ENCODE results near the gene NUBP2. TPM values are rescaled to one million over a fixed set of nuclear protein-coding genes. Genes with fewer than 3 reads are reported as not detected.

Gene NUBP2
- total RNA-seq, 2 experiments from 2014 or later, result 40.8 to 43.5 TPM

DNA sequence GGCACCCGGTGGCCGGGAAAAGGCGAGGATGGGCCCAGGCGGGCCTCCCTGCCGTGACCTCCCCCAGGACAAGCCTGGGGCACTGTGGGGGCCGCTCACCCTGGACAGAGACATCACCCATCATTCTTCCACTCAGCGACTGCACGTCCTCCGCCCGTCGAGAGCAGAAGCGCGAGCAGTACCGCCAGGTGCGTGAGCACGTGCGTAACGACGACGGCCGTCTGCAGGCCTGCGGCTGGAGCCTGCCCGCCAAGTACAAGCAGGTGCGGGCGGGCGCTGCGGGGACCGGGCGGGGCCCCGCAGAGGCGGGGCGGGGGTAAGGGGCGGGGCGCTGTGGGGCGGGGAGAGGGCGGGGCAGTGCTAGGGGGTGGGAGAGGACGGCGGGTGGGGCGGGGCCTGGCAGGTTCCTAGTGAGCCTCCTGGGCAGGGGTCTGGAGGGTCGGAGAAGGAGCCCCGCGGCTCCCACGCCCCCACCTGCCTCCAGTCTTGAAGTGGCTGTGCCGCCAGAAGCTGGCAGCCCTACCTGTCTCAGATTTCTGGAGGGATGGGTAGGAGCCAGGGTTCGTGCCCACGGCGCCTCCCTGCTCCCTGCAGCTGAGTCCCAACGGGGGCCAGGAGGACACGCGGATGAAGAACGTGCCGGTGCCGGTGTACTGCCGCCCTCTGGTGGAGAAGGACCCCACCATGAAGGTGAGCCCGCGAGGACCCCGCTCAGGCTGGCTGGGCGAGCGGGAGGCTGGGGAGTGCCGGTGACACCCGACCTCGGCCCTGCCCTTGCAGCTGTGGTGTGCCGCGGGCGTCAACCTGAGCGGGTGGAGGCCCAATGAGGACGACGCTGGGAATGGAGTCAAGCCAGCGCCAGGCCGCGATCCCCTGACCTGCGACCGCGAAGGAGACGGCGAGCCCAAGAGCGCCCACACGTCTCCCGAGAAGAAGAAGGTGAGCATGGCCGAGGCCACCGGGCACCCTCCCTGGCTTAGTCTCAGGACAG, 18.9 kb upstream of the NUBP2 start:
- no peak overlapping the region for H3K4me3 Mint-ChIP-seq
- no peaks in the 10 kb centered on the region for H3K27me3 Mint-ChIP-seq
- DNase-seq, result no peak
- H3K27ac Mint-ChIP-seq, result no peak overlapping the region
- H3K9me3 Mint-ChIP-seq, result no peaks in the 10 kb centered on the region
- H3K36me3 Mint-ChIP-seq (ENCODE audit: low read depth), result peaks cover 14% of the 10 kb centered on the region
- H3K4me1 Mint-ChIP-seq, result peaks cover under 1% of the 10 kb centered on the region
- CTCF ChIA-PET, result no interaction called here
- POLR2A ChIA-PET, result interaction anchor here (1.6 kb wide), 1 partner anchor 10 kb away, joined by 5 read pairs; no protein-coding TSS in a partner anchor

- Mint-ChIP-seq H3K4me3 (no peak overlapping the region), H3K4me1 (peaks cover 1% of the 10 kb centered on the region), H3K9me3 (no peaks in the 10 kb centered on the region), H3K27ac (no peak overlapping the region), H3K27me3 (no peaks in the 10 kb centered on the region), H3K36me3 (ENCODE audit: low read depth) (peaks cover 14% of the 10 kb centered on the region)
- POLR2A ChIA-PET, result interaction anchor here (0.9 to 1.7 kb wide), 6 partner anchors 8 to 154 kb away, joined by 3 to 8 read pairs (median 4); partner anchors contain the start of genes IFT140, JPT2, NUBP2 and SPSB3
- no peak for DNase-seq
- CTCF ChIA-PET, result interaction anchor here (0.7 kb wide), 1 partner anchor 57 kb away, joined by 3 read pairs; no protein-coding TSS in a partner anchor
Measured at GRCh38 chr16:1764971-1765370, 17.8 kb upstream of the NUBP2 start.

DNA sequence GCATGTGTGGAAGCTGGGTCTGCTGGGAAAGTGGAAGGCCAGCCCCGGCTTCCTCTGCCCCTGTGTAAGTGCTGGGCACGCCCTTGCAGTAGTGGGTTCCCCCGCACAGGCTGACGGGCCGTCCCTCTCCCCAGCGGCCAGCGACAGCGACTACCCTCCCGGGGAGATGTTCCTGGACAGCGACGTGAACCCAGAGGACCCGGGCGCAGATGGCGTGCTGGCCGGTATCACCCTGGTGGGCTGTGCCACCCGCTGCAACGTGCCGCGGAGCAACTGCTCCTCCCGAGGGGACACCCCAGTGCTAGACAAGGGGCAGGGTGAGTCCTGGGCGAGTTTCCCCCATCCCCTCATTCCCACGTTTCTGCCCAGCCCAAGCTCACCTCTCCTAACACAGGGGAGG, 16.9 kb upstream of the NUBP2 start:
- Mint-ChIP-seq H3K27ac (no peak overlapping the region), H3K9me3 (no peaks in the 10 kb centered on the region), H3K4me1 (peaks cover 4% of the 10 kb centered on the region), H3K27me3 (no peaks in the 10 kb centered on the region), H3K36me3 (ENCODE audit: low read depth) (peaks cover 17% of the 10 kb centered on the region), H3K4me3 (no peak overlapping the region)
- no peak for DNase-seq
- ChIA-PET CTCF (no interaction called here), POLR2A (interaction anchor here (0.9 to 1.7 kb wide), 6 partner anchors 8 to 154 kb away, joined by 3 to 8 read pairs (median 4); partner anchors contain the start of genes IFT140, JPT2, NUBP2 and SPSB3)

DNA sequence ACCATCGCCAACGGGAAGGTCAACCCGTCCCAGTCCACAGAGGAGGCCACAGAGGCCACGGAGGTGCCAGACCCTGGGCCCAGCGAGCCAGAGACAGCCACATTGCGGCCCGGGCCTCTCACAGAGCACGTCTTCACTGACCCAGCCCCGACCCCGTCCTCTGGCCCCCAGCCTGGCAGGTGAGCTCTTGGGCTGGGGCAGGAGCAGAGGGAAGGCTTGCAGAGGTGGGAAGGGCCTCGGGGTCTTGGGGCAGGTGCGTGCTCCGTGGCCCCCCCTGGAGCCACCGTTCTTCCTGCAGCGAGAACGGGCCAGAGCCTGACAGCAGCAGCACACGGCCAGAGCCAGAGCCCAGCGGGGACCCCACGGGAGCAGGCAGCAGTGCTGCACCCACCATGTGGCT, 16.5 kb upstream of the NUBP2 start:
- H3K27me3 Mint-ChIP-seq, result no peaks in the 10 kb centered on the region
- no peaks in the 10 kb centered on the region for H3K9me3 Mint-ChIP-seq
- H3K4me3 Mint-ChIP-seq, result no peak overlapping the region

GRCh38 chr16:1766701-1767100, 16.1 kb upstream of the NUBP2 start:
- no peak for DNase-seq
- peaks cover 4% of the 10 kb centered on the region for H3K4me1 Mint-ChIP-seq
- H3K27me3 Mint-ChIP-seq, result no peaks in the 10 kb centered on the region
- CTCF ChIA-PET, result no interaction called here
- no peaks in the 10 kb centered on the region for H3K9me3 Mint-ChIP-seq
- H3K27ac Mint-ChIP-seq, result no peak overlapping the region
- H3K36me3 Mint-ChIP-seq (ENCODE audit: low read depth), result peaks cover 10% of the 10 kb centered on the region
- no peak overlapping the region for H3K4me3 Mint-ChIP-seq
- POLR2A ChIA-PET, result no interaction called here

More for the DNA sequence above, 16.5 kb upstream of the NUBP2 start:
- H3K27ac Mint-ChIP-seq, result no peak overlapping the region
- peaks cover 14% of the 10 kb centered on the region for H3K36me3 Mint-ChIP-seq (ENCODE audit: low read depth)
- peaks cover 4% of the 10 kb centered on the region for H3K4me1 Mint-ChIP-seq
- ChIA-PET POLR2A (interaction anchor here (1.0 to 1.7 kb wide), 2 partner anchors 88 to 155 kb away, joined by 3 to 4 read pairs; partner anchors contain the start of genes IFT140 and JPT2), CTCF (no interaction called here)
- no peak for DNase-seq

GRCh38 chr16:1767116-1767994, 15.4 kb upstream of the NUBP2 start:
- Mint-ChIP-seq H3K27ac (no peak overlapping the region), H3K4me3 (no peak overlapping the region), H3K4me1 (peaks cover 8% of the 10 kb centered on the region), H3K9me3 (no peaks in the 10 kb centered on the region), H3K36me3 (ENCODE audit: low read depth) (peaks cover 17% of the 10 kb centered on the region), H3K27me3 (no peaks in the 10 kb centered on the region)
- ChIA-PET CTCF (no interaction called here), POLR2A (interaction anchor here (0.8 kb wide), 1 partner anchor 15 kb away, joined by 4 read pairs; the partner anchor contains the start of genes NUBP2 and SPSB3)
- DNase-seq, result no peak

DNA sequence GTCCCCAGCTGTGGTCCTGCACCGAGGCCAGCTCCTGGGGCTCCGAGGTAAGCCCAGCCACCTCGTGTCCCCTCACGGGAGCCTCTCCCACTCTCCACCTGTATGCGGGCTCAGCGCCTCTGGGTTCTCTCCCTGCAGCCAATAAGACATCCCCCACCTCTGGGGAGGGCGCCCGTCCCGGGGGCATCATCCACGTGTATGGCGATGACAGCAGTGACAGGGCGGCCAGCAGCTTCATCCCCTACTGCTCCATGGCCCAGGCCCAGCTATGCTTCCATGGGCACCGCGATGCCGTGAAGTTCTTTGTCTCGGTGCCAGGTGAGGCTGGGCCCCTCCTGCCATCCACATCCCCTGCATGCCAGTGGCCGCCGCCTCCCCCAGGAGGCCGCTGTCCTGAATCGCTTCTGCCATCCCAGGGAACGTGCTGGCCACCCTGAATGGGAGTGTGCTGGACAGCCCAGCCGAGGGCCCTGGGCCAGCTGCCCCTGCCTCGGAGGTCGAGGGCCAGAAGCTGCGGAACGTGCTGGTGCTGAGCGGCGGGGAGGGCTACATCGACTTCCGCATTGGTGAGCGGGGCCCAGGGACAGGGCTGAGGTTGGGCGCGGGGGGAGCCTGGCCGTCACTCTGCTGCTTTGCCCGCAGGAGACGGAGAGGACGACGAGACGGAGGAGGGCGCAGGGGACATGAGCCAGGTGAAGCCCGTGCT, 14.5 kb upstream of the NUBP2 start:
- H3K9me3 Mint-ChIP-seq, result no peaks in the 10 kb centered on the region
- no peak overlapping the region for H3K27ac Mint-ChIP-seq
- POLR2A ChIA-PET, result interaction anchor here (0.8 to 7.2 kb wide), 2 partner anchors 14 to 15 kb away, joined by 4 to 101 read pairs; partner anchors contain the start of genes NUBP2 and SPSB3

GRCh38 chr16:1768767-1769401, 13.9 kb upstream of the NUBP2 start:
- ChIA-PET POLR2A (interaction anchor here (5.7 to 7.2 kb wide), 2 partner anchors 14 to 62 kb away, joined by 46 to 101 read pairs; partner anchors contain the start of genes MAPK8IP3, NUBP2 and SPSB3), CTCF (interaction anchor here (0.5 kb wide), 1 partner anchor 47 kb away, joined by 3 read pairs; no protein-coding TSS in a partner anchor)
- no peak overlapping the region for H3K27ac Mint-ChIP-seq
- H3K4me3 Mint-ChIP-seq, result no peak overlapping the region
- no peak for DNase-seq
- peaks cover 18% of the 10 kb centered on the region for H3K36me3 Mint-ChIP-seq (ENCODE audit: low read depth)
- peaks cover 9% of the 10 kb centered on the region for H3K4me1 Mint-ChIP-seq
- H3K9me3 Mint-ChIP-seq, result no peaks in the 10 kb centered on the region
- no peaks in the 10 kb centered on the region for H3K27me3 Mint-ChIP-seq

More for the DNA sequence above, 14.5 kb upstream of the NUBP2 start:
- Mint-ChIP-seq H3K4me3 (no peak overlapping the region), H3K36me3 (ENCODE audit: low read depth) (peaks cover 18% of the 10 kb centered on the region), H3K27me3 (no peaks in the 10 kb centered on the region), H3K4me1 (peaks cover 8% of the 10 kb centered on the region)
- DNase-seq, result no peak
- CTCF ChIA-PET, result interaction anchor here (0.5 kb wide), 1 partner anchor 47 kb away, joined by 3 read pairs; no protein-coding TSS in a partner anchor

DNA sequence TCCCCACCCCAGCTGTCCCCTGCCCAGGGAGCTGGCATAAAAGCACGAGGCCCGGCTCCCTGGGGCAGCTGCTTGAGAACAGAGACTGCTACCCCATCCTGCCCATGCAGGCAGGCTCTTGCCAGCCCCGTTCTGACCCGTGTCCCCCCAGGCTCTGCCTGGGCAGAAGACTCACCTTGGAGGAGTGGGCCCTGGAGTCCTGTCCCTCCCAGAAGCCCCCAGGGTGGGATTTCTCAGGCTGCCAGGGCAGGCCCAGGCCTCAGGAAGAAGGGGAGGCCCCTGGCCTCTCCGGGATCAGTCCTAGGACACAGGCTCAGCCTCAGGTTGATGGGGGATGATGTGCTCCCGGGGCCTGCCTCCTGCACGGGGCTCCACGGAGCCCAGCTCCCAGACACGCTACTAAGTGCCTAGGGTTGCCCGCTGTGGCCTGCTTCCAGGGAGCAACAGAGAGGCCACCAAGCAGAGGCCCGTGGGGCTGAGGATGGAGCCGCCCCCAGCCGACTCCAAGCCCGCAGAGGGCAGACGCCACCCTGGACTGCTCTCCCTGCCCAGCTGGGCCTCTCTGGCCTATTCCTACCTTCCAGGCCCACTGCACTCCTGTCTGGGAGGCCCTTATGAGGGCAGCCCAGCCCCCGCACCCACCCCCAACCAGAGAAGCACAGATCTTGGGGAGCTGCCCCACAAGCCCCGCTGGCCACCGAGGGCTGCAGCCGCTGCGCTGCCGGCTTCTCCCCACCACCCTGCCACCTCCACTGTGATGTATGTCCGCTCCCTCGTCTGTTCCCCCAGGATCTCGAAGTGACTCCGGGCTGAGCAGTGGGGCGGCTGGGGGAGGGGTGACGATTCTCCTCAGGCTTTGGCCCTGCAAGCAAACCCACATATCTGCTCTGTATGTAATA, 13.1 kb upstream of the NUBP2 start:
- no peaks in the 10 kb centered on the region for H3K27me3 Mint-ChIP-seq
- H3K27ac Mint-ChIP-seq, result peak overlapping the region; percentile 79
- CTCF ChIA-PET, result no interaction called here
- H3K4me1 Mint-ChIP-seq, result peaks cover 11% of the 10 kb centered on the region
- H3K9me3 Mint-ChIP-seq, result no peaks in the 10 kb centered on the region
- peaks cover 18% of the 10 kb centered on the region for H3K36me3 Mint-ChIP-seq (ENCODE audit: low read depth)
- H3K4me3 Mint-ChIP-seq, result peak overlapping the region; percentile 98
- POLR2A ChIA-PET, result interaction anchor here (5.7 to 7.2 kb wide), 2 partner anchors 14 to 63 kb away, joined by 46 to 101 read pairs; partner anchors contain the start of genes MAPK8IP3, NUBP2 and SPSB3
- DNase-seq, result no peak

- POLR2A ChIA-PET, result interaction anchor here (2.2 to 7.2 kb wide), 3 partner anchors 13 to 384 kb away, joined by 4 to 101 read pairs (median 46); partner anchors contain the start of genes MAPK8IP3, NUBP2 and SPSB3
- CTCF ChIA-PET, result interaction anchor here (2.6 kb wide), 1 partner anchor 12 kb away, joined by 16 read pairs; the partner anchor contains the start of genes NUBP2 and SPSB3
- H3K27me3 Mint-ChIP-seq, result no peaks in the 10 kb centered on the region
- DNase-seq, result peak; percentile 42
- peaks cover 14% of the 10 kb centered on the region for H3K4me1 Mint-ChIP-seq
- H3K36me3 Mint-ChIP-seq (ENCODE audit: low read depth), result peaks cover 18% of the 10 kb centered on the region
- H3K27ac Mint-ChIP-seq, result peak overlapping the region; percentile 79
- H3K9me3 Mint-ChIP-seq, result no peaks in the 10 kb centered on the region
- peak overlapping the region; percentile 98 for H3K4me3 Mint-ChIP-seq
Measured at GRCh38 chr16:1770328-1771187, 12.2 kb upstream of the NUBP2 start.

Measured in activated CD4-positive, alpha-beta memory T cell treated with anti-CD3 and anti-CD28 coated beads, Interleukin-2, amount 10 ng/mL, durations not matched to agents 7 days and 5 days (primary cell).